ENCODE results near the gene FOXO3.

FOXO3 gene

DNA sequence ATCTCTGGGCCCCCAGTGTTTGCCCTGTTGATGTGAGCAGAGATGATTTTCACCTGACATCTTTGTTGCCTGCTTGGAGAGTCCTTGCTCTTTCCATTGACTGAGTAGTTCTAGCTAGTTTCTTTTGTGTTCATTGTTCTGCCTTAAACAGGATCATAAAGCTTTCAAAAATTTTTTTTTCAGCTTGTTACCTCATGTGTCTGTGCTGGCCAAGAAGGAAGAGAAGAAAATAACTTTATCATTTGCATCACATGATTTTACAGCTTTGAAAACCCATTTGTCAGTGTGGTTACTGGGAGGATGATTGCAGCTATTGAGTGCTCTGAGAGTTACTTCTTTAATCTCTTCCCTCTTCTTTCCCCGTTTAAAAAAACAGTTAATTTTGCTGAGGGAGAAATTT lies 16.0 kb downstream of the FOXO3 start:
- no peak for DNase-seq

DNA sequence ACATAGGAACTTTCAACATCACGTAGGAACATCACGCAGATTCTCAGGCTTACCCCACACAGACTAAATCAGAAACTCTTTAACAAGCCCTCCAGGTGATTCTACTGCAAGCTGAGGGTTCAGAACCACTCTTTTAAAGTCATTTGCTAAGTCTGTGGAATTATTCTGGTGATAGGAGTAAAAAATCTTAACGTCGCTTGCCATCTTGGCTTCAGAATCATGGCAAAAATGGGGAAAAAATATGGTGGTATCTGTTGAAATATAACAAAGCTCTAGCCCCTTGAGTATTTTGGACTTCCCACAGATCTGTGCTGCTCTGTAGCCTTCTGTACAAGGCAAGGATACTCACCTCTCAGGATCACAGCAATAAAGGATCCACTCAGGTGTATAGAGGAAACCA lies 17.4 kb downstream of the FOXO3 start:
- no peak for DNase-seq

DNA sequence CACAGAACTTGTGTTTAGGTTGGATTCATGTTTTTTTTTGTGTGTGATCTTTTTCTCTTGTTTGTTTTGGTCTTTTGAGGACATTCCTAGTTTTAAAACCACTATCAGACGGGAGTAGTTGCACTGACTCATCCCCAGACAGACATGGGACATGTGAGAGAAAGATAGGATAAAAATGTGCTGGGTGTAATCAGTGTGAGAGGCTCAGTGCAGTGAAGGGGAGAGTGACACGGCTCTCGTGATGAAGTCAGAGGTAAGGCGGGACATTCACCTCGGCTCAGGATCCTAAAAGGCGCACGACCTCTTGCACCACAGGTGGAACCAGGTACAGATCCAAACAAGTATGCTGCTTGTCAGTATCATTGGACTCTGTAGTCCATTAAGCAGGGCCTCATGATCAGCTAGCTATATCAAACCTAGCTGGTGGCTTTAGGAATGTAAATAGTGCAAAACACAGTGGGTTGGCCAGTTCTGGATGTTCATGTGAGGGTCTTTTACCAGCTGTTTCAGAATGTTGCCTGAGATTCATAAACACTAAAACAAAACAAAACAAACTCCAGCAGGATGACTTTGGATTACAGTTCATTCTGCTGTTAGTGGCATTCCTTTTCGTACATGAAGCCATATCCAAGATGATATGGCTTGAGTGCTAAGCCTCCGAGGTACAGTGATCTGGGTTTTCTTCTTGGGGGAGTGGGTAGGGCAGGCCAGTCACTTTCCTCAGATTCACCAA lies 18.0 kb downstream of the FOXO3 start:
- no peak for DNase-seq

DNA sequence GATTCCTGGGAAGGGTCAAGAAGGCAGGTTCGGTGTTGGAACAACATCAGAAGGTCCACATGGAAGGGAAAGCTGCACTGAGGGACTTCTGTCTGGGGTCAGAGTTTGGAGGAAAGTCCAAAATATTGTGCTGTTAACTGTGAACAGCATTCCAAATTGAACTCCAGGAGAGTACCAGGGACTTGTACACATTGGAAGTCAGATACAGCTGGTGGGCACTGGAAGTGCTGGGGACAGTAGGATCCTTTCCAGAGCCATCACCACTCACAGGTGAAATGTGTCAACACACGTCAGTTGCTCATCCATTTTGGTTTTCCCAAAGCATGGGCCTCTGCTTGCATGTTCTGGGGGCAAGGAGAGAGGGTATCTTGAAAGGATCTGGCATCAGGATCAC lies 18.6 kb downstream of the FOXO3 start:
- no peak for DNase-seq

DNA sequence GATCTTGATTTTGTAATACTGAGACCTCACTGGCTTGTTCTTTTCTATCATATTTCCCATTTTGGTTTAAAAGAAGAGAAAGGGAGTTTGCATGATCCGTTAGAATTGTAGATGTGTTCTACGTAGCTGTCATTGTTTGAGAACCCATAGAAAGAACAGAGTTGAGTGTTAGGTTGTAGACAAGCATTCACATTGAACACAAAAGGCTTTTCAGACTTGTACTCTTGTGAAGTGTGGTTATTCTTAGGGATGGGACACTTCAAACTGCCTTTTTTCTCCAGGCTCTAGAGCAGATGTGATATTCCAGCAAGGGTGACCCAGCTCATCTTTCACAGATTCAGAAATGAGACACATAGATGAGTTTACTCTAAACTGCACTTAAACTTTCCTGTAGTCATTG lies 19.9 kb downstream of the FOXO3 start:
- no peak for DNase-seq

DNA sequence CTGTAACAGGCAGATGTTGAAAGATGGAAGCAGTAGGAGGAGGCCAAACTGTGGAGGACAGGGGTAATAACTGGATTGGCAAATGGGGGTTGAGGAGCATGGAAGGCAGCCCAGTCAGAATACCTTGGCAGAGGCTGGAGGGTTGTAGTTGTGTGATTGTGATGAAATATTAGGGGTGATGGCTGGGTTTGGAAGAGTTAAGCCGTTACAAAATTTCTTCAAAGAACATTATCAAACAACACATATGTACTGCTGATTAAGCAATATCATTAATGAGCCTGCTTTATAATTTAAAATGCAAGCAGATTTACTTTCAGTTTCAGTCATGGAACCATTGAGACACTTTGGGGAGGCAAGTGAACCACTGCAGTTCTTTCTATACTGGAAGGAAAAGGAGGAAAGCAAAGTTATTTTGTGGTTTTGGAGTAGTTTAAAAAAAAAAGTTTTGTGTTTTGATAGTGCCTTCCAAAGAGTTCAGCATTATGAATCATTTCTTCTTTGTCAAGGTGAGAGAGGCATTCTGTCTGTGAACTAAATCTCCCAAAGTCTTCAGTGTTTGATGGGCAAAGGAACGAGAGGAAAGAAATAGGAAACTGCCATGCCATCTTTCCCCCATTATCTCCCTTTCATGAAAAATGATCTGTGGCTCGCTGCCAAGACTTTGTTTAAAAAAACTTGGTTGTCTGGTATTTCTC lies 20.7 kb downstream of the FOXO3 start:
- peak; percentile 55 for DNase-seq

DNA sequence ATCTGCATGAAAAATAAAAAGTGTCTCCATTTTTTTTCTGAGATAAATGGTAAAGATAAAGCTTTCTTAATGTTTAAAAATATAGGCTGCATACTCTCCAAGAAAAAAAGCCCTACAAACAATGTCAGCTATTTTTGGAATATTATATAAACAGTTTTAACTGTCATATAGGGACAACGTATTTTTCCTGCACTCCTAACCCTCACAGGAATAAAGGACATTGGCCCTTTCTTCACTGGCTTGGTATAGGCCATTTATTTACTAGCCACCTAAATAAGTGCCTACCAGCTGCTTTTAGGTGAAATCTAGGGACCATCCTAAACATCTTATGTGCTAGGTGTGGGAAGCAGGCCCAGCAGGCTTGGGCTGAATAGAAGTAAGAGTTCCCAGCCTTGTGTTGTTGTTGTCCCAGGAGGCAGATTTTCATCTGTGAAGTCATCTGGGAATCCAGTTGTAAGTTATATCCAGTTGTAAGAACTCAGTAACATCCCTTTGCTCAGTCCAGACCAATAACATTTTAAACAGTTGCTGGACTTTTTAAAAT lies 21.3 kb downstream of the FOXO3 start:
- peak; percentile 23 for DNase-seq

DNA sequence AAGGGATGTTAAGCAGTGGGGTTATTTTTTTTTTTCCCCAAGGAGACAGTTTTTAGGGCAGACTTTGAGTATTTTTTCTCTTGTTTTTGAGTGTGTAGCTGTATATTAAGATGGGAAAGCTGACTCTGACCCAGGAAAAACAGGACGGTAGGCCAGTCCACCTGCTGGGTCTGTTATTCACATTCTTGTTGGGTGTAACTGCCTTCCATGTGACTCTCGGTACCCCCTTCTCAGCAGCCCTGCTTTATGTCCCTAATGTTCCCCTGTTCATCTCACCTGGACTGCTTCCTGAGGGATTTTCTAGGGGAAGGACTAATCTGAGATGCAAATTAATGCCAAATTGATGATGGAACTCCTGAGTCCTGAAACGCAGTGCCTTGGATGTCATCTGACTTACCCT lies 21.9 kb downstream of the FOXO3 start:
- DNase-seq = no peak

DNA sequence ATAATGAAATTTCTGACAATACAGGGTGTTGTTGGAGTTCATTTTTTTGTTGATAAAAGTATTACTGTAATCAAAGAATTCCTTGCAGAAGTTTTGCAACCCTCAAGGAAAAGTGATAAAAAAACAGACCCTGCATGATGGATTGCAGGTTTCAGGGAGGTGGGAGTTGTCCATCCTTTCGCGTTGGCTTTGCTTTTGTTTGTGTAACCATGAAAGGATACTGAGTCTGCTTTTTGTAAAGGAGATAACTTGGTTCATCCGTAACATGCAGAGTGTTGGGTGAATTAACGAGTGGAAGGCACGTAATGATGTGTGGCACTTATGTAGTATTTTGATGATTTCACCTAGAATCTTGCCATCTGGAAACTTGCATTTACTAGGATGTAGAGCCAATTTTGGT lies 23.6 kb downstream of the FOXO3 start:
- DNase-seq = no peak

DNA sequence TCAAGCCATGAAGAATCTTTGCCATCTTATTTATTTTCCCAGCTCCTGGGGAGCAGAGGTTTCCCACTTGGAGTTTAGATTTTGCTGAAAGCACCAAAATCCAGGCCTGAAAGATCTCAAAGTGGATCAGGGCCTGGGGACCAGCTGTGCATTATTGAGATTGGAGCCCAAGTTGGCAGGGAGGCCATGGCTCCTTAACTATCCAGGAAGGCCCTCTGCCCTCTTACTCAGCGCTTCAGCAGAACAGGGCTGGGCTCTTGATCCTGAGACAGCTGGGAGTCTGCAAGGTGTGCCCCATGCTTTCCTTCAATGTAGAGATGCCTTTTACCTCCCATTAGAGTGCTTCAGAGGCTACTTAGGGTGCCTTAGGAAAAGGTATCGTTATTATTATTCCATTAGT lies 24.6 kb downstream of the FOXO3 start:
- DNase-seq = no peak

DNA sequence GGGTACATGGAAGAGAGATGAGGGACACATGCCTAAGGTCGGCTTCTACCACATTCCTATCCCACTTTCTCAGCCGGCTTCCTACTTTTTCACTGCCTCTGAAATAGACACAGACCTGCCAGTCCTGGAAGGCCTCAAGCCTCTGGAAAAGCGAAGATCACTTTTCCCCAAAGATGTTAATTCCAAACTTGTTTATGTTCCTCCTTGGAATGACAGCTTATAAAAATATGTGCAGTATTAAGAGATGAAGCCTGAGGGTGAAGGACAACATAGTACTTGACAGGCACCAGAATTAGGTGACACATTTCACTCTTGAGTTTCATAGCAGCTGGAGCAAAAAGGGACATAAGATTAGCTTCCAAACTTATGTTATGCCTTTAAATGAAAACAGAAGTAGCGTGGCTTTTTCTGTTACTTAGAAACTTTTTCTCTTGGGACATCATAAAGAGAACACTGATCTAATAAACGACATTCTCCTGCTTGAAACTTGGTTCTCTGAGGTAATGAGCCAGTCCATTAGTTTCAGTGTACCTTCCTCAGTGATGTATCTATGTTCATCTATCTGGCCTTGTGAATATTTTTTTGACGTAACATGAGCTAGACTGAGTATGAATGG lies 25.3 kb downstream of the FOXO3 start:
- no peak for DNase-seq

DNA sequence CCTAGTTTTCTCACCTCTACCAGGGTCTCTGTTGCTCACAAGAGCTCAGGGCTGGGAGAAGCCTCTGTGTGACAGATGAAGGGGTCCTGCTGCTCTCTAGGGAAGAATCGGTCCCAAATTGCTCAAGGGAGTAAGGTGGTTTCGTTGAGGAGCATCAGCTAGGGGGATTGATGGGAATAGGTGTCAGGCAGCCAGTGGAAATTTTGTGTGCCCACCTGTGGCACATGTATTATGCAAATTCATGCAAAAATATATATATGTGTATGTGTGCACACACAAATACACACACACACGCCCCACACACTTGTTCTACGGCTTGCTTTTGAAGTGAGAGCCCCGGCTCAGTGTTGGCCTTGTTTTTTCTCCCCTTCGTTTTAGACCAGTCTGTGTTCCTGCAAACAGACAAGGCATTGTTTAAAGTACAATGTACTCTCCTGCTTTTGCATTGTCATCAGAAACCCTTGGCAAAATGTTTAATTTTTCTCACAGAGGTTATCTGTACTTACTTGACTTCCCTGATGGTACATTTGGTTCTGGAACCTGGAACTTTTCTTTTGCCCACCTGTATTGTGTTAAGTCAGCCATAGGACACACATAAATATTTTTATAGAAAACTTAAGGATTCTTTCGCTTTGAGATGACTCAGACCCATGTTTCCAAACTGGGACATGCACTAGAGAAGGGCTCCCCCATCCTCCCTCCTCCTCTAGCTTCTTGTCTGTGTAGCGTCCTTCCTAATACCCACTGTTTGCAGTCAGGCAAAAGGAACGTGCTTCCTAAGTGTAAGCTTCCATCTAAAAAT lies 26.7 kb downstream of the FOXO3 start:
- DNase-seq = no peak

DNA sequence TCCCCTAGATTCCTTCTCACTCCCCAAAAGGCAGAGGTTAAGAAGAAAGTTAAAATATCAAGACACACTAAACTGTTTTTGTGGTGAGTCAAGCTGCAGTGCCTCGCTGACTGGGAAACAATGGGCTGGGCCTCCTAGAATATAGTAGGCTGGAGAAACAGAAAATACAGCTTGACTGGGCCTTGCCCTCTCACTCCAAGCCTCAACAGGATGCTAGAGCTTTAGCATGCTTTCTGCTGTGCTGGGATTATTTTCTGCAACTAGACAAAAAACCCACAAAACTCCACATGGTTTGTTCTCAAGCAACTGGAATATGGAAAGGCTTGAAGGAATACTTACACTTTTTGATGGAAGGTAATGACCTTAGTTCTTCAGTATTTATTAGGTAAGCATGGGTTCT lies 27.9 kb downstream of the FOXO3 start:
- DNase-seq = no peak

DNA sequence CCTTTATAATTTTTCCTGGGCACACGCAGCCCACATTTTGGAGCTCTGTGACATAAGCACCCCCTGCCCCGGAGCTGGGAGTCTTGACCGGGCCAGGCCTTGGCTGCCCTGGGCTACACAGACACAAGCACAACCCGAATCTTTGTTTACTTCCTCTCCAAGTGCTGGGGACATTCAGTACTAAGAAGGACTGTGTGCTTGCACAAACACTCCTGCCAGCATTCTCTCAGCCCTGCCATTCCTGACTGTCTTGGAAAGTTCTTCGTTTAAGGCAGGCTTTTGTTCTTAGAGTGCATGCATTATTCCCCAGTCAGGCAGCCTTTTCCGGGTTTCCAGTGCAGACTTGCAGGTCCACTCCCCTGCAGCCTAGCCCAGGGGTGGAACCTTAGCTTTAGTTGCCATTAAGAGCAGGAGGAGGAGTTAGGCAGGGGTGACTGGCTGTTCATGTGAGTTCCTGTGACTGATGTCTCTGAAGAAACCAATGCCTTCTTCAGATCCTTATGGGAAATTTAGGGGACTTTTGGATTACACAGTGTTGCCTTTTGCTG lies 28.6 kb downstream of the FOXO3 start:
- no peak for DNase-seq

DNA sequence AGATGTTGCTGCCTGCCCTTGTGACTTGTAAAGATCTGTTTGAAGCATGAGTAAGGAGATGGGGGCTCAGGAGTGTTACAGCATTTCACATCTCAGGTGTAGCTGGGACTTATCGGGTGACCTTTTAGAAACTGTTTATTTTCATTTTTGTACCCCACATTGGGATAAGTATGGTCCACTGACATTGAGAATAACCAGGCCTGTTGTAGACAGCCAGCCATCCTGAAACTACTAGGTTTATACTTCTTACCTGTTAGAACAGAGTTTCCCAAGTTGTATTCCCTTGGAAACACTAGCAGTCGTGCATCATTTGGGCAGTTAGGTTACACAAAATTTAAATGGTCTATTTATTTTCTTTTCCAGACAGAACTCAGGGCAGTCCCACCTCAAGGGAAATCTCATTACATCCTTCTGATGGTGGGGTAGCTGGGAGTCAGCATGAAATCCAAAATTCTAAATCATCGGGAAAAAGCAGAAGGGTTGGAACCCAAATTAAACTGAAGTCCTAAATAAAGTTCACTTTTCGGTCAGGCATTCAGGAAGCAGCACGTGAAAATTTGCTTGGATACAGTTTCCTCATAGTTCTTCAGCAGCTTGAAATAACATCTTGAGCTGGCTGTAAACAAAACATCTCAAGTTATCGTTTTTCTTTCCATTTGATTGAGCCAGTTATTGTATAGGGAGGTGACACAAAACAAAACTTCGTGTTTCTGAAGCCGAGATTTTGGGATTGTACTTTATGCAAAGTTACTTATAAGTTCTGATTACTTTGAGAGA lies 30.5 kb downstream of the FOXO3 start:
- no peak for DNase-seq

DNA sequence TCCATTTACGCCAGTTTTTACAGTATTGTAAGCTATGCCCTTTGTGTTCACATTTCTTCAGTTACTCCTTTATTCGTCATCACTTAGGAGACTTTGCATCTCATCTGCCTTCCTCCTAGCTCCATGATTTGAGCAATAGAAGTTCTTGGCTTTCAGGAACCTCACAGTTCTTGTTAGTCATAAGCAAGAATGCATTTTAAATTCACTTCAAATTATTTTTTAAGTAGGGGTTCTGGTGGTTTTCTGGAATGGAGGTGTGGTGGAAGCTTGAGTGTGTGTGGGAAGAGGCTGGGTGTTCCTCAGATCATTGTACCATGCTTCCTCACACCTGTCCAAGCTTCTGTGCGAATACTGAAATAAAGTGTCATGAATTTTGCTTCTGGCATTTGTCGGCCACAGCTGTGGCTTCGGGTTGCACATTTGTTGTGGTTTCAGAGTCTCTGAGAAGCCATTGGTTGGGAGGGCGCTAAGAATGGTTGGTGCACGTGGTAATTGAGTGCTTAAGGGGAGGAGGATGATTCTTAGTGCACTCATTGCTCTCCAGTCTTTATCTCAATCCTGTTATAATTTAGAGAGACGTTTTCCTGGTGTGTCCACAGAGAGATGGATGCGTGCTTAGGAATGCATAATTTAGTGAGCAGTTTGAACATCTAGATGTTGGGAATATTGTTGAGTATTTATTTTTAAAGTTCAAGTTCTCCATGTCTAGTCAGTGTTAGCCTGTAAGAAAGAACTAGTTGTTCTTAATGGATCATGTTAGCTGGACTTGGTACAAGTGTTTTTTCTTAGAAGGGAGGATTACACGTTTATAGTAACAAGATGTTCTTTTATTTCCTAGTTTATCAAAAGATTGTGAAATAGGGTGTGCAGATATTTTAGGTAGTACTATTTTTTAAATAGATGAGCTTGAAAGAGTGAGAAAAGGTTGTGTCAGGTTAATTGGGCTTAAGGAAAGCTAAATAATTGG lies 31.9 kb downstream of the FOXO3 start:
- no peak for DNase-seq

DNA sequence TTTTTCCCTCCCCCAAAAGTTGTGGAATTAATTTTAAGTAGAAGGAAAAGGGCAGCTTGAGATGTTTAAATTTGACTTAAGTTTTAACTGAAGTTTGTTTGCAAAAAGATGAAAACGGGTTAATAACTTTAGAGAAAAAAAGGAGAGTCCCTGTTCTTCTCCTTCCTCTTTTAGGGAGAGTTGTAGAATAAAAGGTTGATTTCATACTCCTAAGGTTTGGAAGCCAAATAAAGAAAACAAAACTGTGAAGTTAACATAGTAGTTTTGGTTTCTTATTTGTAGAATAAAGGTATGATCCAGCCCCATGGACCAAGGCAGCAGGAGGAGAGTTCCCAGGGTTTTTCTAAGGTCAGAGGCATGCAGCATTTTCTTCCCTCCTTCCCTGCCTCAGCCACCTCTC lies 33.4 kb downstream of the FOXO3 start:
- DNase-seq = no peak

DNA sequence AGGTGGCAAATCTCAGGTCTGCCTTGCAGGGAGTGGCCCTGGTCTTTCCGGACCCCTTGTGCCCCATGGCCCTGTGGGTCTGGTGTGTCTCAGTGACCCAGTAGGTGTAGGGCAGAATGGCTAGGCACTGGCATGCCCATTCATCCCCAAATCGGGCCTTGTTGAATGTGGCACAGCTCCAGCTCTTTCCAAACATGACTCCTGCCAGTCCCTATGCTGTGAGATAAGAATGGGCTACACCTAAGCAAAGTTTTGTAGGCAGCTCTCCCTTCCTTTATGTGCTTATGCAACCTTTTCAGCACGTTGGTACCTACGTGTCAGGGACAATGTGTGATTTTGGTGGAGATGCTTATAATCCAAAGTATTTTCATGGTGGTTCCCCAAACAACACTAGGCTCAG lies 33.9 kb downstream of the FOXO3 start:
- no peak for DNase-seq

DNA sequence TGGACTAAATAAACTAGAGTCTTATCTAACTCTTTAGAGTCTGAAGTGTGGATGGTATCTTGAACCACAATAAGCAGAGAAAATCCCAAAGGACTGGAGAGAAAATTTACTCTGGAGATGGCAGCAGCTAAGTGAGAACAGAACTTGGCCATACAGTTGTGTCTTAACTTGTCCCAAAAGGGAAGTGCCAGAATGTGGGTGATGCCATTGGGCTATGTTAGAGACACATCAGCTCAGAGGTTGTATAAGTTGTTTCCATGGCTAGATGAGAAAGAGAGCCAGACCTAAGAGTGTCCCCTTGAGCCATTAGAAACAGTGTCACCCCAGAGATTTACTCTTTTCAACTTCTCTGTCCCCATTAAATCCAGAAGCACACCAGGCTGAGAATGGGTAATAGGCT lies 36.2 kb downstream of the FOXO3 start:
- DNase-seq = no peak

DNA sequence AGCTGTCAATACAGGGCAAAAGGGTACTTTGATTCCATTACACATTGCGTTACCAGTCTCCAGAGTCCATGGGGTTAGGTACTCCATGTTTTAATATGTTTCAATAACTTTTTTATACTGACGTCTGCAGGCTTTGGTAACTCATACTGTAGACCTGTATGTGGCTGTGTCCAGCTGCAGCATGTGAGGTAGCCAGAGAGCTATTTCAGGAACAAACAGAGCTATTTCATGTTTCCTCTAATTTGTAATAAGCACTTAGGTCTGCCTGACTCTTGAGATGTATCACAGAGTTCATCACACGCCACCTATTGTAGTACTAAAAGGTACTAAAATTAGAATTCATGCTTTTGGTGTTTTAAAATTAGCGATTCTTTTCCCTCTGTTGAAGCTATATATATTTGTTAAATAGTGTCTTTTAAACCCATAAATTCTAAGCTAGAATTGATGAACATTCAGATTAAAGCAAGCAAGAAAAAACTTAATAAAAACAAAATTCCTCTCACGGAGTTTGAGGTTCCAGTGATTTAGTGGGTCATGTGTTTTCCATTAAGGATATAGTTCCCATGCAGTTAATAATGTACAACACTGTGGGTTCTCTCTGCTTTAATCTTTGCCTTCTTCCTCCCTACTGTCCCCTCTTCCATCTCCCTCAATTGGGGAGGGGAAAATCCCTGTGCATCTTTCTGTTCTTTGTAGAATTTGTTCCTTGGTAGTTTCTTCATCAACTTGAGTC lies 37.0 kb downstream of the FOXO3 start:
- no peak for DNase-seq
